A549 (cell line): ENCODE results near the gene PSAT1. TPM values are rescaled to one million over a fixed set of nuclear protein-coding genes. Genes with fewer than 3 reads are reported as not detected.

ENCODE experiments used
- ATAC-seq, 2 experiments: fragments of 200-7000 bp in 1 of 2; fragments of >200 bp in 1 of 2; cut with Nextera tagmentation in 1 of 2; cut with Tn5 transposase in 1 of 2; 3 replicates each; pipeline versions ENCODE4 v1.8.0 to v1.9.1; 2018 to 2020; ENCODE audit warnings: mild to moderate bottlenecking in 1 of 2, moderate library complexity in 1 of 2
- CTCF ChIA-PET: fragments of 300-600 bp; sonication (Branson Sonifier 250); formaldehyde crosslinking; extraction: SDS; loops from one replicate; lab custom pipeline; 2021; ENCODE audit warnings: antibody characterized with exemption, inconsistent platforms; lab: Yijun Ruan, JAX
- POLR2A ChIA-PET: fragments of 350-600 bp; formaldehyde crosslinking; extraction: SDS; loops from one replicate; lab custom pipeline; 2021; ENCODE audit warnings: antibody characterized with exemption, inconsistent platforms; lab: Yijun Ruan, JAX
- DNase-seq, 2 experiments: peaks; one replicate each; pipeline versions ENCODE4 v3.0.0 to v3.0.0-alpha.2; 2011 to 2016; ENCODE audit warnings: low read depth in 1 of 2, low spot score in 1 of 2
- FAIRE-seq: peaks from 2 replicates; lab custom pipeline; 2011; peaks lifted over from hg19 to GRCh38; lab: Jason Lieb, UNC
- H3K27ac ChIP-seq, 2 experiments: fragments of >200 bp; sonication (Bioruptor Twin); formaldehyde crosslinking; 3 replicates each; pipeline ENCODE4 v1.5.1; 2016 to 2017
- H3K4me1 ChIP-seq: fragments of >200 bp; sonication (Bioruptor Twin); formaldehyde crosslinking; 3 replicates; pipeline ENCODE4 v1.6.1; 2016
- H3K4me2 ChIP-seq: fragments of >200 bp; sonication (Bioruptor Twin); formaldehyde crosslinking; 3 replicates; pipeline ENCODE4 v1.6.1; 2016
- H3K4me3 ChIP-seq: fragments of >200 bp; sonication (Bioruptor Twin); formaldehyde crosslinking; 3 replicates; pipeline ENCODE4 v1.5.1; 2016
- H3K9me3 ChIP-seq: fragments of >200 bp; sonication (Bioruptor Twin); formaldehyde crosslinking; 3 replicates; pipeline ENCODE4 v1.6.1; 2016
- CEBPB ChIP-seq, 2 experiments: fragments of >200 bp in 1 of 2; sonication (Bioruptor Twin) in 1 of 2; formaldehyde crosslinking in 1 of 2; IDR thresholded peaks; 2 replicates each; pipeline ENCODE4 v1.6.1; 2012 to 2016
- CHD4 ChIP-seq: fragments of 200-600 bp; sonication (generic); IDR thresholded peaks from 2 replicates; pipeline ENCODE4 v1.6.1; 2016; ENCODE audit warnings: antibody characterized with exemption, mild to moderate bottlenecking, borderline replicate concordance
- EHMT2 ChIP-seq: fragments of 200-600 bp; sonication (generic); IDR thresholded peaks from 2 replicates; pipeline ENCODE4 v1.6.1; 2016; ENCODE audit warnings: antibody characterized with exemption, low read depth, mild to moderate bottlenecking, moderate library complexity
- FOXS1 ChIP-seq: fragments of 250-450 bp; sonication (Bioruptor Pico); IDR thresholded peaks from 2 replicates; pipeline ENCODE4 v1.5.0; 2020; ENCODE audit warnings: mild to moderate bottlenecking, moderate library complexity
- HEYL ChIP-seq: fragments of 250-450 bp; sonication (Bioruptor Pico); IDR thresholded peaks from 2 replicates; pipeline ENCODE4 v1.8.0; 2021; ENCODE audit warnings: mild to moderate bottlenecking, moderate library complexity
- HOXA7 ChIP-seq: fragments of 250-450 bp; sonication (Bioruptor Pico); IDR thresholded peaks from 2 replicates; pipeline ENCODE4 v1.5.0; 2020; ENCODE audit warnings: mild to moderate bottlenecking, moderate library complexity
- HOXB13 ChIP-seq: fragments of 250-450 bp; sonication (Bioruptor Pico); IDR thresholded peaks from 2 replicates; pipeline ENCODE4 v1.5.0; 2020; ENCODE audit warnings: low read depth, mild to moderate bottlenecking, moderate library complexity
- HOXB5 ChIP-seq: fragments of 250-450 bp; sonication (Bioruptor Pico); IDR thresholded peaks from 2 replicates; pipeline ENCODE4 v1.5.0; 2020; ENCODE audit warnings: mild to moderate bottlenecking, moderate library complexity
- KDM5A ChIP-seq: fragments of 200-600 bp; sonication (generic); IDR thresholded peaks from 2 replicates; pipeline ENCODE4 v1.6.1; 2016; ENCODE audit warnings: antibody characterized with exemption, mild to moderate bottlenecking
- MYC ChIP-seq: IDR thresholded peaks from 2 replicates; pipeline ENCODE4 v1.6.1; 2012; ENCODE audit warnings: mild to moderate bottlenecking, inconsistent platforms, low read length, improper control_type of control experiment, borderline replicate concordance
- NPAS2 ChIP-seq: fragments of 250-450 bp; sonication (Bioruptor Pico); IDR thresholded peaks from 2 replicates; pipeline ENCODE4 v1.8.0; 2022; ENCODE audit warnings: mild to moderate bottlenecking, moderate library complexity, borderline replicate concordance
- RFX5 ChIP-seq: fragments of 450-650 bp; IDR thresholded peaks from 2 replicates; pipeline ENCODE4 v1.7.1; 2014; ENCODE audit warnings: antibody characterized with exemption, mild to moderate bottlenecking, moderate library complexity
- SMC3 ChIP-seq: fragments of >200 bp; sonication (Bioruptor Twin); formaldehyde crosslinking; IDR thresholded peaks from 3 replicates; pipeline ENCODE4 v1.6.1; 2018; ENCODE audit warnings: inconsistent platforms
- TFCP2L1 ChIP-seq: fragments of 250-450 bp; sonication (Bioruptor Pico); IDR thresholded peaks from 2 replicates; pipeline ENCODE4 v1.5.0; 2021; ENCODE audit warnings: mild to moderate bottlenecking
- ZNF302 ChIP-seq: fragments of 250-450 bp; sonication (Bioruptor Pico); IDR thresholded peaks from 2 replicates; pipeline ENCODE4 v1.9.0; 2021; ENCODE audit warnings: inconsistent platforms, mild to moderate bottlenecking, moderate library complexity
- WGBS: methylation state at CpG from one replicate; pipeline ENCODE4 v1.1.6; 2017; ENCODE audit errors: missing lambda C conversion rate; 5-methylcytosine and 5-hydroxymethylcytosine counted together
- polyA plus RNA-seq, 4 experiments: library from polyadenylated mRNA; depleted of rRNA in 3 of 4; stranded (reverse); fragments of >200 nt; fragmentation: RNase III in 1 of 4; extraction: RNeasy Plus Mini Kit Qiagen cat#74134 plus additional on column Dnase treatment in 1 of 4; gene quantifications; 2 replicates in 3 of 4; 3 replicates in 1 of 4; pipeline ENCODE4 v1.2.3, GENCODE V29; 2011 to 2017
- TF ChIP-seq, protein P1 (sequence below): fragments of >200 bp; sonication (Bioruptor Twin); formaldehyde crosslinking; IDR thresholded peaks from 3 replicates; pipeline ENCODE4 v1.5.1; 2016
- TF ChIP-seq, protein P2 (sequence below): IDR thresholded peaks from 2 replicates; pipeline ENCODE4 v1.6.1; 2012; ENCODE audit warnings: low read depth, borderline replicate concordance
- TF ChIP-seq, protein P3 (sequence below): IDR thresholded peaks from 2 replicates; pipeline ENCODE4 v1.6.1; 2012
- TF ChIP-seq, protein P4 (sequence below): fragments of 150-350 bp; IDR thresholded peaks from 2 replicates; pipeline ENCODE4 v1.6.1; 2014; ENCODE audit warnings: low read depth, mild to moderate bottlenecking, low read length

PSAT1 gene
- polyA plus RNA-seq, 2 of the 4 experiments (the other 2 are of a cell fraction): 200 to 529 TPM

DNA sequence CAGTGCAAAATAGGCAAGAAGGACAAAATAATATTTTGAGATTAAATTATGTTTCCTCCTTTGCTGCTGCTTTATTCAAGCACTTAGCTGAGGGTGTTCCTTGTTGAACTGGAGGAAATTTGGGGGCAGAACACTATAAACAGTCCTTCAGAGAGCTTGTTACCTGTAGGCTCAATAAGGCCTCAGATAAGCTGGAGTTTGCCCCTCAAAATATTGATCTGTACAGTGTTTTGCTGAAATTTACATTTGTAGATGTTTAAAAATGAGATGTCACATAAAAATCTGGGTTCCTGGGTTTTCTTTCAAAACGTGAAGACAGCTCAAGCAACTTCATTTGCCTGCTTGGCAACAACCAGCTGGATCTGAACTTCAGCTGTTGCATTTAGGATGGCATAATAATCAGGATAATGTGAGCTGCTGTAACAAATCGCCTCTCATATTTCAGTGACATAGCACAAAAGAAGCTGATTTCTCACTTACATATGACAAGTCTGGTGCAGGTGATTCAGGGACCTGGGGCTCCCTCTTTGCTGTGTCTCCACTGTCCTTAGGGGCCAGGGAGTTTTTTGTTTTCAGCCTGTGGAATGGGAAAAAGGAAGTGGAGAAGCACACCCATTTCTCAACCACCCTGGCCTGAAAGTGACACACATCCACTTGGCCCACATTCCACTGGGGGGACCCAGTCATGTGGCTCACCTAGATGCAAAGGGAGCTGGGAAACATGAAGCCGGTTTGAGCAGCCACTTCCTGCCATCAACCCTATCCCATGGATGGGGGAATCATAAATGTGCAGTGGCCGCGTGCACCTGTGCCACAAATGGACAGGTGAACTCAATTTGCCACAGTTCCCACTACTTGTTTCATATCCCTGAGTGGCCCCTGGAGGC, 2.4 kb upstream of the PSAT1 start:
- CTCF ChIA-PET: interaction anchor here (1.2 kb wide), 1 partner anchor 32 kb away, joined by 4 read pairs; no protein-coding TSS in a partner anchor
- Histone ChIP-seq H3K9me3 (no peaks in the 10 kb centered on the region), H3K4me1 (peaks cover 20% of the 10 kb centered on the region), H3K4me3 (no peak overlapping the region), H3K4me2 (no peak overlapping the region), H3K27ac (peak overlapping the region in 1 of 2 experiments; percentile 97; a peak in 4 of 6 replicates)
- no peak for ATAC-seq
- no peak for FAIRE-seq
- no peak for DNase-seq
- TF ChIP-seq, protein P1, sequence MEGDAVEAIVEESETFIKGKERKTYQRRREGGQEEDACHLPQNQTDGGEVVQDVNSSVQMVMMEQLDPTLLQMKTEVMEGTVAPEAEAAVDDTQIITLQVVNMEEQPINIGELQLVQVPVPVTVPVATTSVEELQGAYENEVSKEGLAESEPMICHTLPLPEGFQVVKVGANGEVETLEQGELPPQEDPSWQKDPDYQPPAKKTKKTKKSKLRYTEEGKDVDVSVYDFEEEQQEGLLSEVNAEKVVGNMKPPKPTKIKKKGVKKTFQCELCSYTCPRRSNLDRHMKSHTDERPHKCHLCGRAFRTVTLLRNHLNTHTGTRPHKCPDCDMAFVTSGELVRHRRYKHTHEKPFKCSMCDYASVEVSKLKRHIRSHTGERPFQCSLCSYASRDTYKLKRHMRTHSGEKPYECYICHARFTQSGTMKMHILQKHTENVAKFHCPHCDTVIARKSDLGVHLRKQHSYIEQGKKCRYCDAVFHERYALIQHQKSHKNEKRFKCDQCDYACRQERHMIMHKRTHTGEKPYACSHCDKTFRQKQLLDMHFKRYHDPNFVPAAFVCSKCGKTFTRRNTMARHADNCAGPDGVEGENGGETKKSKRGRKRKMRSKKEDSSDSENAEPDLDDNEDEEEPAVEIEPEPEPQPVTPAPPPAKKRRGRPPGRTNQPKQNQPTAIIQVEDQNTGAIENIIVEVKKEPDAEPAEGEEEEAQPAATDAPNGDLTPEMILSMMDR: no peak
- TF ChIP-seq HEYL (CRISPR knock-in tag): no peak
- TF ChIP-seq EHMT2: no peak
- TF ChIP-seq HOXA7 (CRISPR knock-in tag): no peak
- no peak for TF ChIP-seq FOXS1 (CRISPR knock-in tag)
- TF ChIP-seq, protein P2, sequence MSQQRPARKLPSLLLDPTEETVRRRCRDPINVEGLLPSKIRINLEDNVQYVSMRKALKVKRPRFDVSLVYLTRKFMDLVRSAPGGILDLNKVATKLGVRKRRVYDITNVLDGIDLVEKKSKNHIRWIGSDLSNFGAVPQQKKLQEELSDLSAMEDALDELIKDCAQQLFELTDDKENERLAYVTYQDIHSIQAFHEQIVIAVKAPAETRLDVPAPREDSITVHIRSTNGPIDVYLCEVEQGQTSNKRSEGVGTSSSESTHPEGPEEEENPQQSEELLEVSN: no peak
- no peak for TF ChIP-seq RFX5
- no peak for TF ChIP-seq SMC3
- no peak for TF ChIP-seq CHD4
- no peak for TF ChIP-seq MYC
- TF ChIP-seq HOXB13 (CRISPR knock-in tag): no peak
- TF ChIP-seq TFCP2L1 (CRISPR knock-in tag): no peak
- TF ChIP-seq CEBPB (IDR thresholded peaks at IDR 0.05): no peak
- TF ChIP-seq KDM5A: no peak
- no peak for TF ChIP-seq HOXB5 (CRISPR knock-in tag)
- TF ChIP-seq NPAS2 (CRISPR knock-in tag): no peak
- TF ChIP-seq, protein P3, sequence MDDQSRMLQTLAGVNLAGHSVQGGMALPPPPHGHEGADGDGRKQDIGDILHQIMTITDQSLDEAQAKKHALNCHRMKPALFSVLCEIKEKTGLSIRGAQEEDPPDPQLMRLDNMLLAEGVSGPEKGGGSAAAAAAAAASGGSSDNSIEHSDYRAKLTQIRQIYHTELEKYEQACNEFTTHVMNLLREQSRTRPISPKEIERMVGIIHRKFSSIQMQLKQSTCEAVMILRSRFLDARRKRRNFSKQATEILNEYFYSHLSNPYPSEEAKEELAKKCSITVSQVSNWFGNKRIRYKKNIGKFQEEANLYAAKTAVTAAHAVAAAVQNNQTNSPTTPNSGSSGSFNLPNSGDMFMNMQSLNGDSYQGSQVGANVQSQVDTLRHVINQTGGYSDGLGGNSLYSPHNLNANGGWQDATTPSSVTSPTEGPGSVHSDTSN: no peak
- TF ChIP-seq ZNF302 (CRISPR knock-in tag): no peak
- 82% methylated on average over 5 of the region's 5 CpGs for WGBS
- POLR2A ChIA-PET: no interaction called here

DNA sequence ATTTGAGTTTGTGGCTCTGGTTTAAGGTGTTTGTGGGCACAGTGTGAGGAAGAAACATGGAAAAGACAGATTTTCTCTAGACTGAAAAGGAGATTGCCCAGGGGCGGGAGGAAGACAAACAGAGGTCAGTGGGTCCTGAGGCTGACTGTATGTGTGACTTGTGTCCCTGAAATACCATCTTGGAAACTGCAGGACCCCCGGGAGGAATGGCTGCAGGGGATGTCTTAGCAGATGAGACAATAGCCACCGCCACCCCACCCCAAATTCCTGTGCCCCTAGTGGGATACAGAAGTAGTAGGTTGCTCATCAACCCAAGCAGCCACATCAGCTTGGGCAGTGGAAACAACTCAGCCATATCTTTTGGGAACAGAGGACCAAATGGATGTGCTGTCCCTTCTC, 1.7 kb upstream of the PSAT1 start:
- DNase-seq (no peak), ATAC-seq (no peak), FAIRE-seq (no peak)
- Histone ChIP-seq H3K4me1 (peaks cover 26% of the 10 kb centered on the region), H3K4me3 (no peak overlapping the region), H3K4me2 (no peak overlapping the region; the same call in 2 of the 3 replicates), H3K27ac (peak overlapping the region; percentile 97 to 99), H3K9me3 (no peaks in the 10 kb centered on the region)
- ChIA-PET POLR2A (no interaction called here), CTCF (interaction anchor here (0.9 to 1.2 kb wide), 2 partner anchors 31 to 33 kb away, joined by 3 to 4 read pairs; no protein-coding TSS in a partner anchor)
- TF ChIP-seq, protein P4, sequence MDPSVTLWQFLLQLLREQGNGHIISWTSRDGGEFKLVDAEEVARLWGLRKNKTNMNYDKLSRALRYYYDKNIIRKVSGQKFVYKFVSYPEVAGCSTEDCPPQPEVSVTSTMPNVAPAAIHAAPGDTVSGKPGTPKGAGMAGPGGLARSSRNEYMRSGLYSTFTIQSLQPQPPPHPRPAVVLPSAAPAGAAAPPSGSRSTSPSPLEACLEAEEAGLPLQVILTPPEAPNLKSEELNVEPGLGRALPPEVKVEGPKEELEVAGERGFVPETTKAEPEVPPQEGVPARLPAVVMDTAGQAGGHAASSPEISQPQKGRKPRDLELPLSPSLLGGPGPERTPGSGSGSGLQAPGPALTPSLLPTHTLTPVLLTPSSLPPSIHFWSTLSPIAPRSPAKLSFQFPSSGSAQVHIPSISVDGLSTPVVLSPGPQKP: no peak
- 79% methylated on average over 3 of the region's 3 CpGs for WGBS
